Renal pelvis (tissue), 12 donors: ENCODE results near the gene KIAA1614. TPM values are rescaled to one million over a fixed set of nuclear protein-coding genes. Genes with fewer than 3 reads are reported as not detected.
A peak's percentile ranks its signal among the peaks of the same experiment; 100 is the strongest.

Experiments
- DNase-seq: peaks from one replicate; pipeline ENCODE4 v3.0.0-alpha.2; 2013
- long read RNA-seq, 16 experiments: transcript quantifications; one replicate each; lab custom pipeline, GENCODE V29; 2026
- polyA plus RNA-seq, 3 donors: library from polyadenylated mRNA; unstranded; fragments of 120-200 nt; gene quantifications; one replicate each; pipeline ENCODE4 v1.2.1, GENCODE V29; 2013; ENCODE audit not compliant: insufficient read length in 3 of 3

The KIAA1614 gene
- 10 to 100 TPM in 2 of 3 donors, 1 to 10 TPM in 1; 9.2 to 12.5 (median 10.8) TPM for polyA plus RNA-seq
- long read RNA-seq, donor 1, partial matches to known transcripts, result 8 of 9 reads
- long read RNA-seq, donor 1, other reads (novel, unspliced or antisense), result 0 of 9 reads
- long read RNA-seq, donor 2, partial matches to known transcripts, result 0 of 1 reads
- long read RNA-seq, donor 2, other reads (novel, unspliced or antisense), result 0 of 1 reads
- long read RNA-seq, donor 3, partial matches to known transcripts, result 15 of 15 reads
- long read RNA-seq, donor 3, other reads (novel, unspliced or antisense), result 0 of 15 reads
- long read RNA-seq, donor 4, partial matches to known transcripts, result 6 of 7 reads
- long read RNA-seq, donor 4, other reads (novel, unspliced or antisense), result 0 of 7 reads
- long read RNA-seq, donor 5, partial matches to known transcripts, result 6 of 6 reads
- long read RNA-seq, donor 5, other reads (novel, unspliced or antisense), result 0 of 6 reads
- long read RNA-seq, donor 6, partial matches to known transcripts, result 16 of 30 reads
- long read RNA-seq, donor 6, other reads (novel, unspliced or antisense), result 14 of 30 reads
- long read RNA-seq, donor 7, result 0 reads
- long read RNA-seq, donor 8, result 0 reads
- long read RNA-seq, donor 9, partial matches to known transcripts, result 6 of 17 reads
- long read RNA-seq, donor 9, other reads (novel, unspliced or antisense), result 9 of 17 reads
- long read RNA-seq, donor 10, partial matches to known transcripts, result 0 of 1 reads
- long read RNA-seq, donor 10, other reads (novel, unspliced or antisense), result 0 of 1 reads
- long read RNA-seq, donor 11, result 0 reads
- long read RNA-seq, donor 12, result 0 reads
- long read RNA-seq, donor 13, partial matches to known transcripts, result 10 of 11 reads
- long read RNA-seq, donor 13, other reads (novel, unspliced or antisense), result 0 of 11 reads
- long read RNA-seq, donor 14, result 0 reads
- long read RNA-seq, donor 15, partial matches to known transcripts, result 0 of 11 reads
- long read RNA-seq, donor 15, other reads (novel, unspliced or antisense), result 11 of 11 reads
- long read RNA-seq, donor 16, result 0 reads

GRCh38 chr1:180912801-180913565 is at the start of gene KIAA1614:
KIAA1614 (plus strand) TSS chr1:180912897; CDS start chr1:180913244, 347 bp downstream.
- DNase-seq, result peak; percentile 50

GRCh38 chr1:180863158-180863775 is 49.4 kb upstream of the KIAA1614 start:
- DNase-seq, result peak; percentile 57

- peak; percentile 38 for DNase-seq
Observed at GRCh38 chr1:180881806-180882509, 30.7 kb upstream of the KIAA1614 start.

- no peak for DNase-seq
Observed at GRCh38 chr1:180884588-180885300, 28.0 kb upstream of the KIAA1614 start.

- no peak for DNase-seq
Observed at GRCh38 chr1:180886338-180886737, 26.4 kb upstream of the KIAA1614 start.

- no peak for DNase-seq
Observed at GRCh38 chr1:180887841-180888240, 24.9 kb upstream of the KIAA1614 start.

GRCh38 chr1:180888870-180889269 is 23.8 kb upstream of the KIAA1614 start:
- DNase-seq, result no peak

GRCh38 chr1:180889325-180889724 is 23.4 kb upstream of the KIAA1614 start:
- no peak for DNase-seq

- DNase-seq, result no peak
Observed at GRCh38 chr1:180892272-180892671, 20.4 kb upstream of the KIAA1614 start.

- no peak for DNase-seq
Observed at GRCh38 chr1:180892675-180893074, 20.0 kb upstream of the KIAA1614 start.

GRCh38 chr1:180893614-180894013 is 19.1 kb upstream of the KIAA1614 start:
- no peak for DNase-seq

- DNase-seq, result no peak
Observed at GRCh38 chr1:180896161-180896560, 16.5 kb upstream of the KIAA1614 start.

- DNase-seq, result no peak
Observed at GRCh38 chr1:180898441-180899219, 14.1 kb upstream of the KIAA1614 start.

- no peak for DNase-seq
Observed at GRCh38 chr1:180899262-180899661, 13.4 kb upstream of the KIAA1614 start.

GRCh38 chr1:180901076-180901990 is 11.4 kb upstream of the KIAA1614 start:
- no peak for DNase-seq

- no peak for DNase-seq
Observed at GRCh38 chr1:180902541-180902940, 10.2 kb upstream of the KIAA1614 start.

- DNase-seq, result no peak
Observed at GRCh38 chr1:180905927-180906326, 6.8 kb upstream of the KIAA1614 start.

GRCh38 chr1:180906511-180906910 is 6.2 kb upstream of the KIAA1614 start:
- no peak for DNase-seq
